IPS-18a (cell line): Measurements from ENCODE around the gene NRG4.
A peak's percentile ranks its signal among the peaks of the same experiment; 100 is the strongest.
"Not testable (repeated sequence)": the region's sequence is repeated elsewhere in the genome, so short reads cannot be mapped to it uniquely, and the experiment has no call there.

Experiments used
- H3K27ac ChIP-seq: one replicate; pipeline ENCODE4 v1.5.1; 2013; ENCODE audit warnings: low read length
- H3K27me3 ChIP-seq: one replicate; pipeline ENCODE4 v1.6.1; 2013; ENCODE audit warnings: mild to moderate bottlenecking, low read length; ENCODE audit not compliant: control insufficient read depth, insufficient read depth
- H3K36me3 ChIP-seq: one replicate; pipeline ENCODE4 v1.6.1; 2013; ENCODE audit warnings: low read depth, low read length; ENCODE audit not compliant: control insufficient read depth
- H3K4me1 ChIP-seq: one replicate; pipeline ENCODE4 v1.6.1; 2013; ENCODE audit warnings: low read depth, low read length; ENCODE audit not compliant: control insufficient read depth
- H3K4me3 ChIP-seq: one replicate; pipeline ENCODE4 v1.5.1; 2013; ENCODE audit warnings: low read length
- H3K9ac ChIP-seq: one replicate; pipeline ENCODE4 v1.6.1; 2013; ENCODE audit warnings: mild to moderate bottlenecking, low read length, moderate library complexity
- H3K9me3 ChIP-seq: one replicate; pipeline ENCODE4 v1.6.1; 2013; ENCODE audit warnings: low read depth, low read length; ENCODE audit not compliant: control insufficient read depth

Gene NRG4

GRCh38 chr15:75923756-75924155 lies 88.5 kb downstream of the NRG4 start:
- no peaks in the 10 kb centered on the region for H3K27me3 ChIP-seq
- peaks cover 13% of the 10 kb centered on the region for H3K36me3 ChIP-seq
- H3K9me3 ChIP-seq = no peaks in the 10 kb centered on the region
- H3K27ac ChIP-seq = no peak overlapping the region
- no peak overlapping the region for H3K9ac ChIP-seq
- H3K4me3 ChIP-seq = no peak overlapping the region
- peaks cover 3% of the 10 kb centered on the region for H3K4me1 ChIP-seq

GRCh38 chr15:75921732-75922703 lies 90.2 kb downstream of the NRG4 start:
- Histone ChIP-seq H3K36me3 (peaks cover 30% of the 10 kb centered on the region), H3K9ac (no peak overlapping the region), H3K27ac (no peak overlapping the region), H3K27me3 (no peaks in the 10 kb centered on the region), H3K4me1 (peaks cover 3% of the 10 kb centered on the region), H3K4me3 (no peak overlapping the region), H3K9me3 (no peaks in the 10 kb centered on the region)

- H3K9ac ChIP-seq = no peak overlapping the region
- no peak overlapping the region for H3K27ac ChIP-seq
- H3K4me3 ChIP-seq = no peak overlapping the region
- no peaks in the 10 kb centered on the region for H3K27me3 ChIP-seq
- peaks cover 39% of the 10 kb centered on the region for H3K36me3 ChIP-seq
- no peaks in the 10 kb centered on the region for H3K4me1 ChIP-seq
- H3K9me3 ChIP-seq = no peaks in the 10 kb centered on the region
Measured at GRCh38 chr15:75920079-75920478, 92.1 kb downstream of the NRG4 start.

GRCh38 chr15:75918135-75918534 lies 94.1 kb downstream of the NRG4 start:
- no peak overlapping the region for H3K27ac ChIP-seq

GRCh38 chr15:75916978-75917377 lies 95.2 kb downstream of the NRG4 start:
- peaks cover 54% of the 10 kb centered on the region for H3K36me3 ChIP-seq
- H3K4me1 ChIP-seq = no peaks in the 10 kb centered on the region
- no peaks in the 10 kb centered on the region for H3K9me3 ChIP-seq
- H3K4me3 ChIP-seq = no peak overlapping the region
- no peaks in the 10 kb centered on the region for H3K27me3 ChIP-seq
- no peak overlapping the region for H3K9ac ChIP-seq
- no peak overlapping the region for H3K27ac ChIP-seq

More at GRCh38 chr15:75918135-75918534, 94.1 kb downstream of the NRG4 start:
- no peak overlapping the region for H3K9ac ChIP-seq
- H3K27me3 ChIP-seq = no peaks in the 10 kb centered on the region
- no peaks in the 10 kb centered on the region for H3K4me1 ChIP-seq
- H3K36me3 ChIP-seq = peaks cover 55% of the 10 kb centered on the region
- no peaks in the 10 kb centered on the region for H3K9me3 ChIP-seq
- H3K4me3 ChIP-seq = no peak overlapping the region

- not testable (repeated sequence) for H3K27me3 ChIP-seq, H3K4me1 ChIP-seq, H3K27ac ChIP-seq, H3K4me3 ChIP-seq, H3K9ac ChIP-seq, H3K9me3 ChIP-seq
- H3K36me3 ChIP-seq = peaks cover 38% of the 10 kb centered on the region
Measured at GRCh38 chr15:75910355-75910754, 101.9 kb downstream of the NRG4 start.

- Histone ChIP-seq H3K27me3 (no peaks in the 10 kb centered on the region), H3K9me3 (no peaks in the 10 kb centered on the region), H3K4me3 (no peak overlapping the region), H3K4me1 (peaks cover 26% of the 10 kb centered on the region), H3K9ac (no peak overlapping the region), H3K36me3 (peaks cover 19% of the 10 kb centered on the region), H3K27ac (no peak overlapping the region)
Measured at GRCh38 chr15:75905231-75905630, 107.0 kb downstream of the NRG4 start.

GRCh38 chr15:75903331-75904239 lies 108.6 kb downstream of the NRG4 start, which contains the start of gene FBXO22:
FBXO22 (plus strand) TSS chr15:75903878; CDS start chr15:75903964, 86 bp downstream.
- peak within 1 kb of the TSS; percentile 74 for H3K27ac ChIP-seq
- H3K4me1 ChIP-seq = peaks cover 26% of the 10 kb centered on the region
- H3K27me3 ChIP-seq = no peaks in the 10 kb centered on the region
- peak within 1 kb of the TSS; percentile 85 for H3K4me3 ChIP-seq
- peak within 1 kb of the TSS; percentile 88 for H3K9ac ChIP-seq
- no peaks in the 10 kb centered on the region for H3K9me3 ChIP-seq
- H3K36me3 ChIP-seq = peaks cover 22% of the 10 kb centered on the region

GRCh38 chr15:75902129-75902557 lies 110.1 kb downstream of the NRG4 start:
- Histone ChIP-seq H3K4me1 (peaks cover 26% of the 10 kb centered on the region), H3K9ac (no peak overlapping the region), H3K4me3 (no peak overlapping the region), H3K36me3 (peaks cover 29% of the 10 kb centered on the region), H3K9me3 (no peaks in the 10 kb centered on the region), H3K27me3 (no peaks in the 10 kb centered on the region), H3K27ac (peak overlapping the region; percentile 12)

- H3K9ac ChIP-seq = no peak overlapping the region
- H3K9me3 ChIP-seq = no peaks in the 10 kb centered on the region
- no peak overlapping the region for H3K4me3 ChIP-seq
- H3K27ac ChIP-seq = no peak overlapping the region
- peaks cover 20% of the 10 kb centered on the region for H3K36me3 ChIP-seq
- H3K4me1 ChIP-seq = peaks cover 26% of the 10 kb centered on the region
- no peaks in the 10 kb centered on the region for H3K27me3 ChIP-seq
Measured at GRCh38 chr15:75900577-75900976, 111.6 kb downstream of the NRG4 start.

GRCh38 chr15:75895731-75896130 lies 116.5 kb downstream of the NRG4 start:
- peaks cover under 1% of the 10 kb centered on the region for H3K4me1 ChIP-seq
- H3K27me3 ChIP-seq = no peaks in the 10 kb centered on the region
- no peak overlapping the region for H3K4me3 ChIP-seq
- H3K27ac ChIP-seq = no peak overlapping the region
- peaks cover 26% of the 10 kb centered on the region for H3K36me3 ChIP-seq
- no peaks in the 10 kb centered on the region for H3K9me3 ChIP-seq
- no peak overlapping the region for H3K9ac ChIP-seq
